GM10266 (cell line): ENCODE measurements around the gene SYNE2.

Experiments
- DNase-seq: peaks from one replicate; pipeline ENCODE4 v3.0.0; 2012; ENCODE audit errors: extremely low spot score
- TF ChIP-seq, protein P1 (sequence below): IDR thresholded peaks from 2 replicates; pipeline ENCODE4 v1.5.1; 2012; ENCODE audit warnings: mild to moderate bottlenecking, low read depth; ENCODE audit not compliant: control insufficient read depth, insufficient read depth; ENCODE audit errors: missing control alignments

SYNE2 gene

DNA sequence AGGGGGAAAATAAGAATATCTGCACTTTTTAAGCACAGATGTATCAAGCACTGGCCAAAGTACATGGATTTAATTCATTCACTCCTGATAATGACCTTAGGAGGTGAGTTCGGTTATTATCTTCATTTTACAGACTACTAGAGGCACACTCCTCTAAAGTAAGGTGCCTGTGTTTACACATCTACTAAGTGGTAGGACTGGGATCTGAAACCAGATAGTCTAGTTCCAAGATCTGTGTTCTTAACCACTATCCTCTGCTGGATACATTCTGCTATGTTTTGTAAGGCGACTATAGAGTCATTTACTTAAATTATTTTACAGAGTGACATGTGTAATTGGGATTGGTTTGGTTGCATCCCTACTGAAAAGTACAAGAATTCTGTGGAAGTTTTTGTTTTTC lies 266.1 kb downstream of the SYNE2 start:
- no peak for DNase-seq
- TF ChIP-seq, protein P1, sequence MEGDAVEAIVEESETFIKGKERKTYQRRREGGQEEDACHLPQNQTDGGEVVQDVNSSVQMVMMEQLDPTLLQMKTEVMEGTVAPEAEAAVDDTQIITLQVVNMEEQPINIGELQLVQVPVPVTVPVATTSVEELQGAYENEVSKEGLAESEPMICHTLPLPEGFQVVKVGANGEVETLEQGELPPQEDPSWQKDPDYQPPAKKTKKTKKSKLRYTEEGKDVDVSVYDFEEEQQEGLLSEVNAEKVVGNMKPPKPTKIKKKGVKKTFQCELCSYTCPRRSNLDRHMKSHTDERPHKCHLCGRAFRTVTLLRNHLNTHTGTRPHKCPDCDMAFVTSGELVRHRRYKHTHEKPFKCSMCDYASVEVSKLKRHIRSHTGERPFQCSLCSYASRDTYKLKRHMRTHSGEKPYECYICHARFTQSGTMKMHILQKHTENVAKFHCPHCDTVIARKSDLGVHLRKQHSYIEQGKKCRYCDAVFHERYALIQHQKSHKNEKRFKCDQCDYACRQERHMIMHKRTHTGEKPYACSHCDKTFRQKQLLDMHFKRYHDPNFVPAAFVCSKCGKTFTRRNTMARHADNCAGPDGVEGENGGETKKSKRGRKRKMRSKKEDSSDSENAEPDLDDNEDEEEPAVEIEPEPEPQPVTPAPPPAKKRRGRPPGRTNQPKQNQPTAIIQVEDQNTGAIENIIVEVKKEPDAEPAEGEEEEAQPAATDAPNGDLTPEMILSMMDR: no peak

DNA sequence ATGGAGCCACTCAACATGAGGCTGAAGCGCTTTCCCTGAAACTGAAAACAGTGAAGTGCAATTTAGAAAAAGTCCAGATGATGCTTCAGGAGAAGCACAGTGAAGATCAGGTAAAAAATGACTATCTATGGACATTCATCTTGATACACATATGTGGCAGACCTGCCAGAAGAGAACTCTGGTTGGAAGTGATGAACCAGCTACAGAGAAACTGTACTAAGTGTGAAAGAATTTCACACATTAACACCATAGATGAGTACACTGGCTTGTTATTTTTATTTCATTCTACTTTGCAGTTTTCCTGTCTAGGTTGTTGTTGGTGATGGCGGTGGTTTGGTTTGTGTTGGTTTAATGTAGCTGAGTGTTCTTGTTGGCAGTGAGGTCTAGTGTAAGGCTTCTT lies 266.7 kb downstream of the SYNE2 start:
- TF ChIP-seq, protein P1: no peak
- no peak for DNase-seq

DNA sequence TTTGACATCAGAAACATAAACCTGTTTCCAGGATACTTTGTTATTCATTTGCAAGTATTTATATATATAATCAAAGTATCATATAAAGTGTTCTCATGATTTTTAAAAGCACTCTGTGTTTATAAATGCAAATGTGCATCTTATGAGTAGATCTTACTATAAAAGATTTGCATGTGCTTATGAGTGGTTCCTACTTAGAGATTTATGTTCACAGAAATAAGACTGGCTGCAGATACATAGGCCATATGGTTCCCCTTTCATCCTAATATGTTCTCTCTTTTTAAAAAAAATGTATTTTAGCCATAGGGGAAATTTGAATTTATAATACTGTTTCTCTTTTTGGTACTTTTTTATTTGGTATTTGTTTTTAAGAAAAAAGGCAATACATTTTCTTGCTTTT lies 267.2 kb downstream of the SYNE2 start:
- TF ChIP-seq, protein P1: no peak
- DNase-seq: no peak

DNA sequence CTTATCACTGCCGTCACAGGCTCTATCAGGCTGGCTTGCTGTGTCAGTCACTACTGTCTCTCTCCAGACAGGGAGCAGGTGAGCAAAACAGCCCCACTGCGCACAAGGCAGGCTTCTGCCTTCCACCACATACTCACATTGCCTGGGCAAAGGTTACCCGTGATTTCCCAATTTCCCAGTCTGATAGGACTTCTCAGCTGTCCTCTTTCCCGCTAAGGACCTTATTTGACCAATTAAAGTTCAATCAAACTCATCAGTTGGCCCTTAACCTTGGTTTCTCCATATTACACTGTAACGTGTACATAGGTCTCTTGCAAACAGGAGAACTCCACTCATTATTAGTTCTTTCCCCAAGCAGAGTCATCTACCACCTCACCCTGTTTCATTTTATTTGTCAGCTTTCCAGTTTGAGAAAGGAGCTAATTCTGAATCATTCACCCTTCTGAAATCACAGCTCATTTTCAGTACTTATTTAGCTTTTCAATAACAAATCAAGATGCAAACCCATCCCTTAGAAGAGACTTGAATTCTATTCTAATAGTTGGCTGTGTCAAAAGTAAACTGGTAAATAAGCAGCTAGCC lies 270.5 kb downstream of the SYNE2 start:
- TF ChIP-seq, protein P1: no peak
- no peak for DNase-seq

DNA sequence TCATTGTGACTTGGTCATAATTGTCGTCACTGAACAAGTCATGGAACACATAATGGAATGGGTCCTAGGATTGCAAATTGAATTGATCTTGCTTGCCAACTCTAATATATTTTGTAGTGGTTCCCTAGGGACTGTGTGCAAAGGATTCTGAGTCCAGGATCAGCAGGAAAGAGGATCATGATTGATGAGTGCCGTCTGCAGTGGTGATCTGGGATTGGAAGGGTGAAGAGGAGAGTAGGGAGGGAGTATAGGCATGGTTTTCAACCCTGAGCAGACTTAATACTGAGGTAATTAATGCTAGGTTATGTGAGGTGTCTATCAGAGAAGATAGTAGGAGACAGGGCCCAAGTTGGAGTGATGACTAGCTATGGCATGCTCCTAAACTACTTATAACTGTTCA lies 272.5 kb downstream of the SYNE2 start:
- TF ChIP-seq, protein P1: no peak
- no peak for DNase-seq

DNA sequence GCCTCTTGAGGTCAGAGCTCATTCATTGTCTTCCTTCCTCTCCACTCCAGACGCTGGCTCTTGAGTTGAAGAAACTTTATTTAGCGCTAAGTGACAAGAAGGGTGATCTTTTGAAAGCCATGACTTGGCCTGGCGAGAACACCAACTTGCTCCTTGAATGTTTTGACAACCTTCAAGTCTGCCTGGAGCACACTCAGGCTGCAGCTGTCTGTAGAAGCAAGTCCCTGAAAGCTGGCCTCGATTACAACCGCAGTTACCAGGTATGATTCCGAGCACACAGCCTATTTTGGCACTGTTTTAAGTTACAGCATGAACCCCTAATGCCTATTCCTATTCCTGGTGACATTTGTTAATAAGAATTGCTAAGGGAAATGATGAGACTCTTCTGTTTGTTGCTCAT lies 273.7 kb downstream of the SYNE2 start:
- DNase-seq: no peak
- TF ChIP-seq, protein P1: no peak

DNA sequence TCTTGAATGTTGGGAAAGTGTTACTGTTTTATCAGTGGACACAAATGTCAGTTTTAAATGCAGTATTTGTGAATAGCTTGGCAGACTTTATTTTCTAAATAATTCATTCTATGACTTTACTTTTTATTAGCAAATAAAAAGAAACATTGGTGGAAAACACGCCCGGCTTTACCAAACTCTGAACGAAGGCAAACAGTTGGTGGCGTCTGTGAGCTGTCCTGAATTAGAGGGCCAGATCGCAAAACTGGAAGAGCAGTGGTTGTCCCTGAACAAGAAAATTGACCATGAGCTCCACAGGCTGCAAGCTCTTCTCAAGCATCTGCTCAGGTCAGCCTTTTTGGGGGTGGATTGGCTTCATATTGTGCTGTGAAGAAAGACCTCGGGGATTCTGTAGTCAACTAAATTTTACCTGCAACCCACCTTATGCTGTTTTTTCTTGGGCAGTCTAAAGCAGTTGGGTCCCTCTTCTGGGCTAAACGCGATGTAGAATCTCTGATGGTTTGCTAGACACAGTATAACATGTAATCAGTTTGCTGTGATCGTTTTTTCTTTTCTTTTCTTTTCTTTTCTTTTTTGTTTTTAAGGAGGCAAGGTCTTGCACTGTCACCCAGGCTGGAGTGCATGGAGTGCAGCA lies 285.0 kb downstream of the SYNE2 start:
- TF ChIP-seq, protein P1: peak; percentile 28
- DNase-seq: no peak
